ENCODE measurements around the gene WFDC2. TPM values are rescaled to one million over a fixed set of nuclear protein-coding genes. Genes with fewer than 3 reads are reported as not detected.

WFDC2 gene, protein sequence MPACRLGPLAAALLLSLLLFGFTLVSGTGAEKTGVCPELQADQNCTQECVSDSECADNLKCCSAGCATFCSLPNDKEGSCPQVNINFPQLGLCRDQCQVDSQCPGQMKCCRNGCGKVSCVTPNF
- total RNA-seq = not detected in 2 replicates
- polyA plus RNA-seq (2012) = not detected

DNA sequence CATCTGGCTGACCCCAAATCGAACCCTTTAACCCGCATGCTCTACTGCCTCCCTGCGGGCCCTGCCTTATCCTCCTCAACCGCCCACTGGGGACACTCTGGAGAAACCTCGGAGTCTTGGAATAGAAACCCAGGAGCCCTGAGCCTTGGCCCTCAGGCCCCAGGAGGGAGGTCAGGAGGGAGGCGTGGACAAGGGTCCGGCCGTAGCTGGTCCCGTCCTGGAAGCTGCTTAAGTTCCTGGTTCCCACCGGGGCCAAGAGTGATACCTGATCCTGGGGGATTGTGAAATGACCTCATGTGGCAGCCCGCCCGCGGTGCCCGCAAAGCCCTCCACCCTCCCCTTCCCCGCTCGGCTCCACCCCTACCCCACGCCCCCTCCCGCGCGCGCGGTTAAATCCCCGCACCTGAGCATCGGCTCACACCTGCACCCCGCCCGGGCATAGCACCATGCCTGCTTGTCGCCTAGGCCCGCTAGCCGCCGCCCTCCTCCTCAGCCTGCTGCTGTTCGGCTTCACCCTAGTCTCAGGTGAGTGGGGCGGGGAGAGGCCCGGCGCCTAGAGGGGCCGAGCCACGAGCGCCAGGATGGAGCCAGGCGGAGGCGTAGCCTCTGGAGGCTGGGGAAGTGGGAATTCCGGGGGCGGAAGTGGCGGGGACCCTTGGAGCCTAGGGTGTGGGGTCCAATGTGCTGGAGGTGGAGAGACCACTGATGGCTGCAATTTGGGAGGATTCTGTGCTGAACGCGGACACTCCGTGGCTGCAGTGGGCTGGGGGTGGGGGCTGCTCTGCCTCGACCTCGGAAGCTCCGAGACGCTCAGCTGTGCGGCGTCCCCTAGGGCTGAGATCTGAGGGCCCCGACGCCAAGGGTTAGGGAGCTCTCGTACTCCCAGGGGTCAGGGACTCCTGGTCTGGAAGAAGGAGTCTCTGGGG, at the start of gene WFDC2:
WFDC2 (plus strand) TSS at position 418 of the 926 bp plus-strand sequence; CDS start at position 447, 29 bp downstream.
- DNase-seq (ENCODE audit: low read depth) = no peak

DNA sequence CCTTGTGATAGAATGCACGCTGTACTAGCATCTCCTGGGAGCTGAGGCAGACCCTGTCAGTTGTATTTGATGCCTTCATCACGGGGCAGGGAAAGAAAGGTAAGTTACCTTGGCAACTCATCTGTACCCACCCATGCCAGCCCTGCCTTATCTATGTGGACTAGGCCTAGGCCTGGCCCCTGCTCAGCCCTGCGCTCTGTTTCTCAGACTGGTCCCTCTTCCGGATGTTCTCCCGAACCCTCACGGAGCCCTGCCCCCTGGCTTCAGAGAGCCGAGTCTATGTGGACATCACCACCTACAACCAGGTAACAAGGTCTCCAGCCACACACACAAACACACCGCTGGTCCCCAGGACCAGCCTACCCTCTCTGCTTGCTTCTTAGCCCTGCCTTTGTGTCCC, 49.4 kb upstream of the WFDC2 start:
- DNase-seq (ENCODE audit: low read depth) = no peak

DNA sequence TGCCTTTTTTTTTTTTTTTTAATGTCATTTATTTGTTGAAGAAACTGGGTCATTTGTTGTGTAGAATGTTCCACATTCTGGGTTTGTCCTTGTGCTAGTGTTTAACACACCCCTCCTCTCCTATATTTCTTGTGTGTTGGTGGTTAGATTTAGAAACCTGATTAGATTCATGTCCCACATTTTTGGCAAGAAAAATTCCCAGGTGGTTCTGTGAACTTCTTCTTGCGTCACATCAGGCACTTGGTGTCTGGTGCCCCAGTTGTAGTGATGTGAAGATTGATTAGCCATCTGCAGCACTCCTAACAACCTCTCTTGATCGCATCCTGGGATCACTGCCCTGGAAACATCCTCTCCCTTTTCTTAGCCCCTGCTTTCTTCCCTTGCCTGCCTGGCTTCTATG, 45.9 kb upstream of the WFDC2 start:
- no peak for DNase-seq (ENCODE audit: low read depth)

DNA sequence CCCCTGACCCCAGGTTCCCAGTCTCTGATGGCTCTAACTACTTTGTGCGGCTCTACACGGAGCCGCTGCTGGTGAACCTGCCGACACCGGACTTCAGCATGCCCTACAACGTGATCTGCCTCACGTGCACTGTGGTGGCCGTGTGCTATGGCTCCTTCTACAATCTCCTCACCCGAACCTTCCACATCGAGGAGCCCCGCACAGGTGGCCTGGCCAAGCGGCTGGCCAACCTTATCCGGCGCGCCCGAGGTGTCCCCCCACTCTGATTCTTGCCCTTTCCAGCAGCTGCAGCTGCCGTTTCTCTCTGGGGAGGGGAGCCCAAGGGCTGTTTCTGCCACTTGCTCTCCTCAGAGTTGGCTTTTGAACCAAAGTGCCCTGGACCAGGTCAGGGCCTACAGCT, 44.0 kb upstream of the WFDC2 start:
- DNase-seq (ENCODE audit: low read depth) = no peak

DNA sequence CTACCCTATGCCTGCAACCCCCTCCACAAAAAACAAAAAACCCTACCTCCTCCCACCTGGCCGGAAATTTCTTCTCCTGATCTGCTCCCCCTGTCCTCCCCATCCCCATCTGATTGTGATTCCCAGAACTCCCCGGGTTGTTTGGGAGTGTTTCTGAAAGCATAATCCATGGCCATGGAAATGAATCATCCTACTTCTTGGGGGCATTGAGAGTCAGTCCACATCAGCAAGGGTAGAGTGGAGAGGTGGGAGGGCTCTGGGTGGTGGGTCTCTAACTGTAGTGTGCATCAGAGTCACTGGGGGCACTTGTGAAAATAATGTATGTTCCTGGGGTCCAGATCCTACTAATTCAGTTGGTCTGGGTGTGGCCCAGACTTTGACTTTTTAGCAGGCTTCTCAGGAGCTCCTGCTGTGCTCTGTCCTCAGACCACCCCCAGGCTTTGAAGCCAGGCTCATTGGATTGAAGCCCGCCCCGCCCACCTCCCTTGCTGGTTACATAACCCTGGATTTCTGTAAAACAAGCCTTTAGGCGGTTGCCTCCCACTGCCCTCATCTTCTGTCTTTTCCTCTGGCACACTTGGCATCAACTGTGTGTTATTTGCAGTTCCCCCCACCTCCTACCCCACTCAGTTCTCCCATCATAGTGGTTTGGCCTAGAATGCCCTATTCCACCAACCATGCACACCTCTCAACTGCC, 43.1 kb upstream of the WFDC2 start:
- DNase-seq (ENCODE audit: low read depth) = no peak

DNA sequence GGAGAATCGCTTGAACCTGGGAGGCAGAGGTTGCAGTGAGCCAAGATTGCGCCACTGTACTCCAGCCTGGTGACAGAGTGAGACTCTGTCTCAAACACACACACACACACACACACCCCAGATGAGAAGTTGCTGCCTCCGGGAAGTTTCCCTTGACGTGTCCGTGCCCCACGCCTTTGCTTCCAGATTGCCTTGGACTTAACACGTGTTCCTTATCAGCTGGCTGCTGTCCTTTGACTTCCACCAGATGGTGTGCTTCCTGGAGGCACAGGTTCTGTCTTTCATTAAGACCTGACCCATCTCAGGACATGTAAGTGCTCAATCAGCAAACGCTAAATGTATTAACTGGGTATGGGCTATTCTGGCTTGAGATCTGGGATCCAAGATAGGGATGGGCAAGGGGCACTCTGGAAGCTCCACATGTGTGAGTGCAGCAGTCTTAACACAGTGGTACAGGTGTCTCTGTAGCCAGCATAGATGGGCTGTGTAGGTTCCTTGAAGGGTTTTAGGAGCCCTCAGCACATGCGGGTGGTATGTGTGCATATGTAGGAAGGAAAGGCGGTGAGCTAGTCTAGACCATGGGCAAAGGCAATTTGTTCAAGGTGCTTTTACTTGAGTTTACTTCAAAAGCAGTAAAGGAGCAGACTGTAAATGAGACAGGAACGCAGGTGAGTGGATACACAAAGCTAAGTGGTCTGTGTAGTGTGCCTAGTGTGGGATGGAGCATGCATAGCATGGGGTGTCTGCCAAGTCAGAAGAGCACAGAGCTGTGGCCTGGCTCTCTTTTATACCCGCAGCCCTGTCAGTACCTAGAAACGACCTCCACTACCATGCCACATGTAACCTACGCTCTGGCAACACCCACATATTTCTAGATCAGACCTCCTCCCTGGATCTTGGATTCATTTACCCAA, 42.1 kb upstream of the WFDC2 start:
- no peak for DNase-seq (ENCODE audit: low read depth)

DNA sequence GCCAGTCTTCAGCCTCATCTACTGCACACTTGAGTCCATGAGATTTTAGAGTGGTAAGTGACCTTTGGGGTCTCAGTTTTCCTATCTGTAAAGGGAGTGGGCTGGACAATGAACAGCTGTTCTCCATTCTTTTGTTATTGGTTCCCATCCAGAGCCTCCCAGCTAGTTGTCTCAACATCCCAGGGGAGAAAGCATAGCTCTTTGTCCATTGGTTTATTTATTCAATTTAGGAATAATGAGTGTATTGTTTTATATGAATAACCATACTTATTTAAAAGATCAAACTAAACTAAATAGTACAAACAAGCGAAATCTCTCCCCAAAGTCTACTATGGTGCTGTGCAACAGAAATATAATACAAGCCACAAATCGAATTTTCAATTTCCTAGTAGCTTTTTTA, 39.9 kb upstream of the WFDC2 start:
- DNase-seq (ENCODE audit: low read depth) = no peak

DNA sequence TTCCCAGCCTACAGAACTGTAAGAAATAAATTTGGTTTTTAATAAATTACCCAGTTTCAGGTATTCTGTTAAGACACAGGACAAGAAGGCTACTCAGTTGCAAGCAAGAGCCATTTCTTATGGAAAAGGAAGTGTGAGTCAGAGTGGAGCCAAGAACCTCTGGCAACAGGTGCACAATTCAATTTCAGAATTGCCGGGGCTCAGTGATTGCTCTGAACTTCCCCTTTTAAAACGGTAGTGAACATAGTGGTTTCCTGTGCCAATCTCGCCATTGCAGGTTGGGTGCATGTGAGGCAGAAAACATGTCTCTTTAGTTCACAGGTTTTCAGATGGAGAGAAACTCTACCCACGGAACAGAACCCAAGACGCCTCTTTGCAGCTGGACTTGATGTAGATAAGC, 37.3 kb upstream of the WFDC2 start:
- peak; percentile 20 for DNase-seq (ENCODE audit: low read depth)

DNA sequence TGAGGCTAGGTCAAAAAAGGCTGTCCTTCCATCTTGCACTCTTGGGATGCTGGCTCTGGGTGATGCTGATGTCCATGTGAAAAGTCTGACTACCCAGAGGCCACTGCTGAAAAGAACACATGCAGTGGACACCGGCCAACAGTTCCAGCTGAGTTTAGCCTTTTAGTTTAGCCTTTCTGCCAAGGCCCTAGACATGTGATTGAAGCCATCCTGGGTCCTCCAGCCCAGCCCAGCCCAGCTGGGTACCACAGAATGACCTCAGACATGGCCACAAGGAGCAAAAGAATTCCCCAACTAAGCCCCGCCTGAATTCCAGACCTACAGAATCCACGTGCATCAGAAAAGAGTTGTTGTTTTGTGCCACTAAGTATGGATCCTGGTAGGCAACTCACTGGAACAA, 36.2 kb upstream of the WFDC2 start:
- DNase-seq (ENCODE audit: low read depth) = peak; percentile 98

DNA sequence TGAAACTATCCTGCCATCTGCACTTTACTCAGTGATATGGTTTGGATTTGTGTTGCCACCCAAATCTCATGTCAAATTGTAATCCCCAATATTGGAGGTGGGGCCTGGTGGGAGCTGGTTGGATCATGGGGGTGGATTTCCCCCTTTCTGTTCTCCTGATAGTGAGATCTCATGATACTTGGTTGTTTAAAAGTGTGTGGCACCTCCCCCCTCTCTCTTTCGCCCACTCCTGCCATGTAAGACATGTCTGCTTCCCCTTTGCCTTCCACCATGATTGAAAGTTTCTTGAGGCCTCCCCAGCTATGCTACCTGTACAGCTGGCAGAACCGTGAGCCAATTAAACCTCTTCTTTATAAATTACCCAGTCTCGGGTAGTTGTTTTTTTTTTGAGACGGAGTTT, 35.6 kb upstream of the WFDC2 start:
- no peak for DNase-seq (ENCODE audit: low read depth)

DNA sequence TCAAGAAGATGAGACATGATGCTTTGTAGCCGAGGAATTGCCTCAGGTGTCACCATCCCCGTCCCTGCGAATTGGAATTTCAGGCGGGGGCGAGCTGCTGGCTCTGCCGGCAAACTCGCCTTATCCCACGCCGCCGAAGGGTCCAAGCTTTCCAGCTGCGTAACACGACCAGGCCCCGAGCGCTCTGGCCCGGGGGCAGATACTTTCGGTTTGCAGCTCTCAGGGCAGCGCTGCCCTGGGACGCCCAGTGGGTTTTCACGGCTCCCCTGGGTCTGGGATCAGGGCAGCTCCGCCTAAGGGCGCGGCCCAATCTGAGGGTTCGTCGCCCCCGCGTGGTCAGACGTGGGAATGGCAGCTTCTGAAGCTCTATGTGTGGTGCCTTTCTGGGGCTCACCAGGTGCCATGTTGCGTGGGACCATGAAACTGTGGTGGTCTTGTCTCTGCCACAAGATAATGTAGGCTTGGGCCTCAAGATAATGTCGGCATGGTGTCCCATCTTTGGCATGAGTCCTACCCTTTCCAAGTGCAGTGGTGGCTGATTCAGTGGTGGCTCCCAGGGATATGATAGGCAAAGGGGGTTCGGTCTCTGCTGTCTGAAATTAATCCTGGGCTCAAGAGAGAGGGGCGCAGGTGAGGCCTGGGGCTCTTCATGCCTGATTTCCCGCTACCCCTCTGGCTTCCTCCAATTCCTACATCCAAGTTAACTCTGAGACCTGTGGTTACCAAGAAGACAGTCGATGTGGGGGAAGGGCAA, 32.6 kb upstream of the WFDC2 start:
- DNase-seq (ENCODE audit: low read depth) = peak; percentile 90

DNA sequence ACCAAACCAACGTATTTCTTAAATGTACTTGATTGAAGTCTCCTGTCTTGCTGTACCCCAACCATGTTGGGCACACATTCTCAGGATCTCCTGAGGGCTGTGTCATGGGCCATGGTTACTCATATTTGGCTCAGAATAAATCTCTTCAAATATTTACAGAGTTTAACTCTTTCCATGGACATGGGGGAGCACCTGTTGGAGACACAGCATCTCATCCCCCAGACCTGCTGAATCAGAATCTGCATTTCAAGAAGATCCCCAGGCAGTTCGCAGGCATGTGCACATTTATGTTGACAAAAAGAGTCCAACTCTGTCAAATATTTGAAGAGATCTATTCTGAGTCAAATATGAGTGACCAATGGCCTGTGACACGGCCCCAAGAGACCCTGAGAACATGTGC, 29.1 kb upstream of the WFDC2 start:
- DNase-seq (ENCODE audit: low read depth) = no peak

DNA sequence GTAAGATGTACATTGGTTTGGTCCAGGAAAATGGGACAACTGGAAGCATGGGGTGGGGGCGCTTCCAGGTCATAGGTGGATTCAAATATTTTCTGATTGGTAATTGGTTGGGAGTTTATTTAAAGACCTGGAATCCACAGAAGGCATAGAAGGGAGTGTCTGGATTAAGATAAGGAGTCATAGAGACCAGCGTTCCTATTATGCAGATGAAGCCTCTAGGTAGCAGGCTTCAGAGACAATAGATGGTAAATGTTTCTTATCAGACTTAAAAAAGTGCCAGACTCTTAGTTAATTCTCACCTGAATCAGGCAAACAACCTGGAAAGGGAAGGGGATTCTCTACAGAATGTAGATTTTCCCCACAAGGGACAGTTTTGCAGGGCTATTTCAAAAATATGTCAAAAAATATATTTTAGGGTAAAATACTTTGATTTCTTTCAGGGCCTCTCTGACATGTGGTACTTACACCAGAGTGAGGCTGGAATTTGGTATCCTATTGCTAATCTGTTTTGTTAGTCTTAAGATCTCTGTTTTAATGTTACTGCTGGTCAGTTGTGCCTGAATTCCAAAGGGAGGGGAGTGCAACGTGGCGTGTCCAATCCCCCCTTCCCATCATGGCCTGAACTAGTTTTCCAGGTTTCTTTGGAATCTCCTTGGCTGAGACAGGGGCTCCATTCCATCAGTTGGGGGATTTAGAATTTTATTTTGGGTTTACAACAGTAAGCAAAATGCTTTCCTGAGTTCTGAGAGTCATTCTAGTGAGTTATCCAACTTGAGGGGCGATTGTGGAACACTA, 28.5 kb upstream of the WFDC2 start:
- no peak for DNase-seq (ENCODE audit: low read depth)

DNA sequence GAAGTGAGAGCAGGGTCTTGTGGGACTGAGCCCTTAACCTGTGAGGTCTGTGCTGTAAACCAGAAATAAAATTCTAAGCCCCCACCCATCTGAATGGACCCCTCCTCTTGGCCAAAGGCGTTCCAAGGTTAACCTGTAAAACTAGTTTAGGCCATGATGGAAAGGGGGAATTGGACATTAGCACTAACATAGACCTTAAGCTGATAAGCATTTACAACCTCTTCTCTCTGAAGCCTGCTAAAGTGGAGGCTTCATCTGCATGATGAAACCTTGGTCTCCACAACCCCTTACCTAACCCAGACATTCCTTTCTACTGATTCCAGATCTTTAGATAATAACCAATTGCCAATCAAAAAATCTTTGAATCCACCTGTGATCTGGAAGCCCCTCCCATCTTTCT, 27.8 kb upstream of the WFDC2 start:
- DNase-seq (ENCODE audit: low read depth) = no peak

DNA sequence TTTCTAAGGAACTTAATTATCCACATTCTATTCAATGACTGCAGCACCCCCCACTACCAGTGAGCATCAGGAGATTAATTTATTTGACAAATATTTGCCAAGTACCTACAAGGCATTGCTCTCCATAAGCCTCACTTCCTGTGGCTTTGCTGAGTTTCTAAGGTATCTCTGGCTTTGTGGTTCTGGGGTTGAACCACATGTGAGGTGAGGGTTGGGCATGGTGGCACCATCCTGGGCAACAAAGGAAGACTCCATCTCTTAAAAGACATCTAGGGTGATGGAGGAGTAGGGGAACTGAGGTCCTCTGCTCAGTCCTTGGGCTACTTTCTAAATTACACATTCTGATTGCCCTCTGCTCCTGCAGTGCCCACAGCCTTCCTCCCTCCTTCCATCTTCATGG, 25.5 kb upstream of the WFDC2 start:
- no peak for DNase-seq (ENCODE audit: low read depth)

DNA sequence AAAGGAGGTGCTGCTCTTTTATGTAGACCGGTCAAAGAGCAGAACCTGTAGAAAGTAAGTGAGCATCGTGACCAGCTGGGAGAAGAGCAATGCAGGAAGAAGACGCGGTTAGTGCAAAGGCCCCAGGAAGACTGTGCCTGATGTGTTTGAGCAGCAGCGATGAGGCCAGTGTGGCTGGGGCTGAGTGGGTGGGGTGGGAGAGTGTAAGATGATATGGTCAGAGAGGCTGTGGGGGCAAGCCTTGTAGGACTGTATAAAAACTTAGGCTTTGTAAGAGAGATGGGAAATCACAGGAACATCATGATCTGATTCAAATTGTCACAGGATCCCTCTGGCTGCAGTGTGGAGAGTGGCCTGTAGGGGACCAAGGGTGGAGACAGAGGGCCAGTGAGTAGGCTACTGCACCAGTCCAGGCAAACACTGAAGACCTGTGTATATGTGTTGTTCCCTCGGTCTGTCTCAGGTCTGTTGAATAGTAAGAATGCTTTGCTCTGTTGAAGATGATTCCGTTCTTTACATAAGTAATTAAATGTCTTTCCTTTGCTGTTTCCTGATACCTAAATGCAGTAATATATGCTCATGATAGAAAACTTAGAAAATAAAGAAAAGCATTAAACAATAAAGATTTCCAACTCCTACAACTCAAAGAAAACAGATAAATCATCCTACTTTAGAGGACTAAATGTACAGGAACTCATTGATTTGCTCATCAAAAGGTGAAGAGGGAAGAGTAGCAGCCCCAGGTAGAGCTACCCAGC, 23.6 kb upstream of the WFDC2 start:
- DNase-seq (ENCODE audit: low read depth) = peak; percentile 35

DNA sequence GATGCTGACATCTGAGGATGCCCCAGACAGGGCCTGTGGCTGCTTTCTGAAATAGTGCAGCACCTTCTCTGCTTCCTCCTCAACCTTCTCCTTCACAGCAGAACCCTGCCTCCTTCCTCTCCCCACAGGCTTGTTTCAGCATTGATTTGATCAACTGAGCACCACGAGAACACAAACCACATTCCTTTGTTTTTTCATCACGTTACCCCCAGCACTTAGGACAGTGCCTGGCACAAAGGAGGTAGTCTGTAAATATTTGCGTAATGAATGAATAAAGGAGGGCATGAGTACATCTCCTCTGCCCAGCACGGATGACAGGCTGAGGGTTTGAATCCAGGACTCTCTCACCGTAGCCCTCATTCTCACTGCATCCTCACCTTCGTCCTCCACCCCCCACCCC, 21.3 kb upstream of the WFDC2 start:
- DNase-seq (ENCODE audit: low read depth) = no peak

DNA sequence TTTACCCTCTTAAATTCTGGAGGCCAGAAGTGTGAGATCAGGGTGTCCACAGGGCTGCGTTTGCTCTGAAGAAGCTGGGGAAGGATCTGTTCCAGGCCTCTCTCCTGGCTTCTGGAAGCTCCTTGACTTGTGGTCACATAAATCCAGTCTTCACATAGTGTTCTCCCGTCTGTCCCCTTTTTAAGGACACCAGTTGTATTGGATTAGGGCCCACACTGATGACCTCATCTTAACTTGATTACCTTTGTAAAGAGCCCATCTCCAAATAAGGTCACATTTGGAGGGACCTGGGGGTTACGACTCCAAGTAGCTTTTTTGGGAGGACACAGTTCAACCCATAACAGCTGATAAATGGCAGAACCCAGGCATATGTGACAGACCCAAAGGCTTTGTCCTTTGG, 20.0 kb upstream of the WFDC2 start:
- DNase-seq (ENCODE audit: low read depth) = peak; percentile 47

Measured in myocyte (in vitro differentiated cells).